ENCODE data around the gene RNF126.

RNF126 gene

DNA sequence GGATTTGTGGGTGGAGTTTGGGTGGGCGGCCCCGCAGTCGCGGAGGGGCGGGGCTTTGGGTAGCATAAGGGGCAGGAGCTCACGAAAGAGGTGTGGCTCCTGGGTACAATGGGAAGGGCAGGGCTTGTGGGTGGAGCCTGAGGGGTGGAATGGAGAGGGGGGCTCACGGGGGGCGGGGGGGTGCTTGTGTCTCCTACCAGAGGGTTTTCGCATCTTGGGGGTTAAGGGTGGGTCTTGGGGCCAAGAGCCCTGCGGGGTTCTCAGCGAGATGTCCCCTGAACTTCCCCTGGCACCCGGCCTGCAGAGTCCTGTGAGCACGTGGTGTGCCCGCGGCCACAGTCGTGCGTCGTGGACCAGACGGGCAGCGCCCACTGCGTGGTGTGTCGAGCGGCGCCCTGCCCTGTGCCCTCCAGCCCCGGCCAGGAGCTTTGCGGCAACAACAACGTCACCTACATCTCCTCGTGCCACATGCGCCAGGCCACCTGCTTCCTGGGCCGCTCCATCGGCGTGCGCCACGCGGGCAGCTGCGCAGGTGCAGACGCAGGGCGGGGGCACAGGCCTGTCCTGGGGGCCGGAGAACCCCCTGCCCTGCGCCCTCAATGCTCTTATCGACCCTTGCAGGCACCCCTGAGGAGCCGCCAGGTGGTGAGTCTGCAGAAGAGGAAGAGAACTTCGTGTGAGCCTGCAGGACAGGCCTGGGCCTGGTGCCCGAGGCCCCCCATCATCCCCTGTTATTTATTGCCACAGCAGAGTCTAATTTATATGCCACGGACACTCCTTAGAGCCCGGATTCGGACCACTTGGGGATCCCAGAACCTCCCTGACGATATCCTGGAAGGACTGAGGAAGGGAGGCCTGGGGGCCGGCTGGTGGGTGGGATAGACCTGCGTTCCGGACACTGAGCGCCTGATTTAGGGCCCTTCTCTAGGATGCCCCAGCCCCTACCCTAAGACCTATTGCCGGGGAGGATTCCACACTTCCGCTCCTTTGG lies 18.3 kb upstream of the RNF126 start:
- no peaks in the 10 kb centered on the region for H3K9me3 ChIP-seq (ENCODE audit: insufficient read depth, low read depth, low read length)
- no peaks in the 10 kb centered on the region for H3K36me3 ChIP-seq (ENCODE audit: insufficient read depth, low read depth, low read length)
- H3K4me3 ChIP-seq (ENCODE audit: low read length) = peak overlapping the region; percentile 91; the same call in 1 of the 2 replicates
- peaks cover 17% of the 10 kb centered on the region for H3K27me3 ChIP-seq (ENCODE audit: insufficient read depth, low read length)
- peak overlapping the region; percentile 82; the same call in 1 of the 2 replicates for H3K9ac ChIP-seq (ENCODE audit: low read depth, low read length)
- H3K4me1 ChIP-seq (ENCODE audit: insufficient read depth, low read length) = no peaks in the 10 kb centered on the region
- no peak overlapping the region for H3K27ac ChIP-seq (ENCODE audit: low read length)

GRCh38 chr19:680287-681028 lies 17.4 kb upstream of the RNF126 start:
- peak overlapping the region; percentile 82; the same call in 1 of the 2 replicates for H3K9ac ChIP-seq (ENCODE audit: low read depth, low read length)
- H3K27ac ChIP-seq (ENCODE audit: low read length) = peak overlapping the region; percentile 93
- H3K27me3 ChIP-seq (ENCODE audit: insufficient read depth, low read length) = peaks cover 23% of the 10 kb centered on the region
- no peaks in the 10 kb centered on the region for H3K4me1 ChIP-seq (ENCODE audit: insufficient read depth, low read length)
- no peaks in the 10 kb centered on the region for H3K36me3 ChIP-seq (ENCODE audit: insufficient read depth, low read depth, low read length)
- no peaks in the 10 kb centered on the region for H3K9me3 ChIP-seq (ENCODE audit: insufficient read depth, low read depth, low read length)
- peak overlapping the region; percentile 91 for H3K4me3 ChIP-seq (ENCODE audit: low read length)

DNA sequence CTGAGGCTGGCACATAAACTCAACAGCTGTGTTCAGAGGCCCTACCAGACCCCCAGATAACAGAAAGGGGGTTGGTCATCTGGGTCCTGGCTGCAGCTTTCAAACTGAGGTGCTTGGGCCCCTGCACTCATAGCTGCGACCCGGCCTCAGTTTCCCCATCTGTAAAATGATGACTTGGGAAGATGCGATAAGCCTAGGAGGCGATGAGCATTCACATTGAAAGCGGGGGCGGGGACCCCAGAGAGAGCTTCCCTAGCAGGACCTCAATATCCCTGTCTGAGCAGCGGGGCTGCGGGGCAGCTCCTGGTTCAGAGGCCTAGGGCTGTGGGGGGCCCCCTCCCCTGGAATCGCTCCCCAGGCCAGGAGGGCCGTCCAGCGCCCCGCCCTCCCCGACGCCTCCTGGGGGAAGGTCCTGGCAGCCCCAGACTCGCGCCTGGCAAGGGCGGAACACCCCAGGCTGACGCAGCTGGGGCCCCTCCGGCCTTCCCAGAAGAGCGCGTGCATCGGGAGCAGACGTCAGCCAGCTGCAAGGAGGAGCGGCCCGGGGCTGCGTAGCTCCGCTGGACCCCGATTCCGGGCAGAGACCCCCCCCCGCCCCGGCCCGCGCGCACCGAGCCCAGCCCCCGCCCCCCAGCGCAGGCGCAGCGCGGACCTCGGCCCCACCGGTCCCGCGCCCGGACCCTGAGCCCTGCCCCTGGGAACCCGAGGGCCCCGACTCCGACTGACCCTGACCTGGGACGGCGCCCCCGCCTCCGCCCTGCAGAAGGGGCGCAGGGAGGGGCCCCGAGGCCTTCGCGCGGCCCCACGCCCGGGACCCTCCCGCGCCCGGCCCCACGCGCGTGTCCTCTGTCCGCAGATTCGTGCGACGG lies 16.6 kb upstream of the RNF126 start:
- H3K4me1 ChIP-seq (ENCODE audit: insufficient read depth, low read length) = no peaks in the 10 kb centered on the region
- no peaks in the 10 kb centered on the region for H3K36me3 ChIP-seq (ENCODE audit: insufficient read depth, low read depth, low read length)
- peak overlapping the region; percentile 67; the same call in 1 of the 2 replicates for H3K4me3 ChIP-seq (ENCODE audit: low read length)
- H3K9ac ChIP-seq (ENCODE audit: low read depth, low read length) = peak overlapping the region; percentile 66; the same call in 1 of the 2 replicates
- no peak overlapping the region for H3K27ac ChIP-seq (ENCODE audit: low read length)
- H3K9me3 ChIP-seq (ENCODE audit: insufficient read depth, low read depth, low read length) = no peaks in the 10 kb centered on the region
- H3K27me3 ChIP-seq (ENCODE audit: insufficient read depth, low read length) = peaks cover 31% of the 10 kb centered on the region

DNA sequence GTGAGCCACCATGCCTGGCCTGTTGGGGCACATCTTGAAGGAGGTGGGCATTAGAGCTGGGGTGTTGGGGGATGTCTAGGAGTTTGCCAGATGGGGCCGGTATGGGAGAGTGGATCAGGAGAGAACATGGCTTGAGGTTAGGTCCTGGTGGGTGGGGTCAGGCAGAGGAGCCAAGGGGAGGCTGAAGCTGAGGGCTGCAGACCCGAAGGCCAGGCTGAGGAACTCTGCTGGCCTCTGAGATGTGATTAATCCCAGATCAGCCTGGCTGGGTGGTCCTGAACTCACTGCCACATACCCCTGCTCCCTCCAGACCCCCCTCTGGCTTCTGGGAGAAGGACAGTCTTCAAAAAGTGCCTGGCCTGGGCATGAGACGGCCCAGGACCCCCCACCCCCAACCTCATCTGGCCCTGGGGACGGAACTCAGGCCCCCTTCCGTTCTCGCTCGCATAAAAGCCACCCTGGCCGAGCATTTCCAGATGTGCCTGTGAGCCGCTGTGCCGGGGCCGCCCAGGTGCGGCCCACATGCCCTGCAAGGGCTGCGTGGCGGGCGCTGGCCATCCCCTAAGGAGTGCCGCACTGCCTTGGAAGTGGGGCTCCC lies 15.9 kb upstream of the RNF126 start:
- Histone ChIP-seq H3K36me3 (ENCODE audit: insufficient read depth, low read depth, low read length) (no peaks in the 10 kb centered on the region), H3K4me3 (ENCODE audit: low read length) (peak overlapping the region; percentile 67; the same call in 1 of the 2 replicates), H3K27me3 (ENCODE audit: insufficient read depth, low read length) (peaks cover 34% of the 10 kb centered on the region), H3K4me1 (ENCODE audit: insufficient read depth, low read length) (no peaks in the 10 kb centered on the region), H3K9me3 (ENCODE audit: insufficient read depth, low read depth, low read length) (no peaks in the 10 kb centered on the region), H3K9ac (ENCODE audit: low read depth, low read length) (no peak overlapping the region), H3K27ac (ENCODE audit: low read length) (no peak overlapping the region)

DNA sequence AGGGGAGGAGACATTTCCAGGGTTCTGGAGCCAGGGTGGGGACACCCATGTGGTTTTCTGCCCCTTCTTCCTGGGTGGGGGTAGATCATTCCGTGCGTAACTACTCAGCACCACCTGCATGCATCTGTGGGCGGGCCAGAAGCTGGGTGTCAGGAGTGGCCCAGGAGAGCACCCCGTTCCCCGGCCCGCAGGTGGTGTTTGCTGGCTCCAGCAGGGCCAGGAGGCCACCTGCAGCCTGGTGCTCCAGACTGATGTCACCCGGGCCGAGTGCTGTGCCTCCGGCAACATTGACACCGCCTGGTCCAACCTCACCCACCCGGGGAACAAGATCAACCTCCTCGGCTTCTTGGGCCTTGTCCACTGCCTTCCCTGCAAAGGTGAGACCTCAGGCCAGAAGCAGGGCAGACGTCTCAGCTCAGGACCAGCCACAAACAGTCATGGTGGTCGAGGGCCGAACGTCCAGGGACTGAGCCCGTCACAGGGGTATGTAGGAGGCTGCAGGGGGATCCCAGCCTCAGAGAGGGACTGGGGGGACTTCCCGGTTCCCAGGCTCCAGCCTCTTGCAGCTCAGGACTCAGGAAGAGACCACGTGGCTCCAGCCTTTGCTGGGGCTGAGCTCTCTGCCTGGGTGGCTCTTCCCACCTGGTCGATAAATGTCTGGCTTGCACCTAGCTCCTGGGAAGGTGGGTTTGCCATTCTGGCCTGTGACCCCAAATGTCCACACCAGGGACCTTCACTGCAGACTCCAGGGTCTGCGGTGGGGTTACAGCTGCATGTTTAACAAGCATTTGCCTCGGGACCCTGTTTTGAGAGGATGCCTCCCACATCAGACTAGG lies 14.8 kb upstream of the RNF126 start:
- Histone ChIP-seq H3K9ac (ENCODE audit: low read depth, low read length) (no peak overlapping the region), H3K4me3 (ENCODE audit: low read length) (no peak overlapping the region), H3K27me3 (ENCODE audit: insufficient read depth, low read length) (peaks cover 34% of the 10 kb centered on the region), H3K4me1 (ENCODE audit: insufficient read depth, low read length) (no peaks in the 10 kb centered on the region), H3K36me3 (ENCODE audit: insufficient read depth, low read depth, low read length) (no peaks in the 10 kb centered on the region), H3K9me3 (ENCODE audit: insufficient read depth, low read depth, low read length) (no peaks in the 10 kb centered on the region), H3K27ac (ENCODE audit: low read length) (no peak overlapping the region)

DNA sequence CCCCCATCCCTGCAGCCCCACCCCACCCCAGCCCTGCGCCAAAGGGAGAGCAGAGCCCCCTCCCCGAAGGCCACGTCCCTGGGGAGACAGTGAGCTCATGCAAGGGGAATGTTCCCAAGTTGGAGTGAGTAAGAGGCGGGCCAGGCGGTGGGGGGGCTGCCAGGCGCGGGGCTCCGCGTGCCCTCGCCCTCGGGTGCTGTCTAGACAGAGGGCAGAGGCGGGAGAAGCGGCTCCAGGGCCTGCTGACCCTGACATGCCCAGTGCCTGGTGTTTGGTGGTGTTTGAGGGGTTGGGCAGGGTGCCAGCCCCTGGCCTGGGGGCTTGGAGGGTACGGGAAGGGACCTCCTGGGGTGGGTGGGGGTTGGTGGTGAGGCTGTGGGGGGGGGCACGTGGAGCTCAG lies 14.2 kb upstream of the RNF126 start:
- H3K9ac ChIP-seq (ENCODE audit: low read depth, low read length) = no peak overlapping the region
- no peak overlapping the region for H3K27ac ChIP-seq (ENCODE audit: low read length)
- peaks cover 34% of the 10 kb centered on the region for H3K27me3 ChIP-seq (ENCODE audit: insufficient read depth, low read length)
- no peaks in the 10 kb centered on the region for H3K9me3 ChIP-seq (ENCODE audit: insufficient read depth, low read depth, low read length)
- no peak overlapping the region for H3K4me3 ChIP-seq (ENCODE audit: low read length)
- H3K4me1 ChIP-seq (ENCODE audit: insufficient read depth, low read length) = no peaks in the 10 kb centered on the region
- H3K36me3 ChIP-seq (ENCODE audit: insufficient read depth, low read depth, low read length) = no peaks in the 10 kb centered on the region

- Histone ChIP-seq H3K36me3 (ENCODE audit: insufficient read depth, low read depth, low read length) (no peaks in the 10 kb centered on the region), H3K9ac (ENCODE audit: low read depth, low read length) (no peak within 1 kb of the TSS), H3K4me1 (ENCODE audit: insufficient read depth, low read length) (no peaks in the 10 kb centered on the region), H3K4me3 (ENCODE audit: low read length) (no peak within 1 kb of the TSS), H3K9me3 (ENCODE audit: insufficient read depth, low read depth, low read length) (no peaks in the 10 kb centered on the region), H3K27me3 (ENCODE audit: insufficient read depth, low read length) (peaks cover 34% of the 10 kb centered on the region), H3K27ac (ENCODE audit: low read length) (no peak within 1 kb of the TSS)
Observed at GRCh38 chr19:676339-677105, 13.5 kb upstream of the RNF126 start, which contains the start of gene FSTL3. Gene FSTL3, plus strand, starts transcription at chr19:676392. Its CDS starts 32 bp downstream, at chr19:676424.

DNA sequence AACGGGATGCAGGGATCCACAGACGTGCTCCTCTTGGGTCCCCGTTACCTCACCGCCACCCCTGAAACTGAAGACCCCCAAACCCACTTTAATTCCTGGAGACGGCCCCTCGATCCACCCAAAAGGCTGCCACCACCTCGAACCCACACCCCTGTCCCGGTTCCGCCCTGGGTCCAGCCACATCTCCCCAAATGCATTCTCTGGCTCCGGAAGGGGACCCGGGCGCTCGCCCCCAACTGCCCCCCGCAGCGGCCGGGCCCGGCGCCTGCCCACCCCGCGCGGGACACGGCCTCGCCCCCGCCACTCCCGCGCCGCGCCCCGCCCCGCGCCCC lies 13.0 kb upstream of the RNF126 start:
- no peaks in the 10 kb centered on the region for H3K4me1 ChIP-seq (ENCODE audit: insufficient read depth, low read length)
- H3K4me3 ChIP-seq (ENCODE audit: low read length) = no peak overlapping the region
- H3K9ac ChIP-seq (ENCODE audit: low read depth, low read length) = no peak overlapping the region
- H3K27ac ChIP-seq (ENCODE audit: low read length) = no peak overlapping the region
- H3K9me3 ChIP-seq (ENCODE audit: insufficient read depth, low read depth, low read length) = no peaks in the 10 kb centered on the region
- no peaks in the 10 kb centered on the region for H3K36me3 ChIP-seq (ENCODE audit: insufficient read depth, low read depth, low read length)
- peaks cover 34% of the 10 kb centered on the region for H3K27me3 ChIP-seq (ENCODE audit: insufficient read depth, low read length)

DNA sequence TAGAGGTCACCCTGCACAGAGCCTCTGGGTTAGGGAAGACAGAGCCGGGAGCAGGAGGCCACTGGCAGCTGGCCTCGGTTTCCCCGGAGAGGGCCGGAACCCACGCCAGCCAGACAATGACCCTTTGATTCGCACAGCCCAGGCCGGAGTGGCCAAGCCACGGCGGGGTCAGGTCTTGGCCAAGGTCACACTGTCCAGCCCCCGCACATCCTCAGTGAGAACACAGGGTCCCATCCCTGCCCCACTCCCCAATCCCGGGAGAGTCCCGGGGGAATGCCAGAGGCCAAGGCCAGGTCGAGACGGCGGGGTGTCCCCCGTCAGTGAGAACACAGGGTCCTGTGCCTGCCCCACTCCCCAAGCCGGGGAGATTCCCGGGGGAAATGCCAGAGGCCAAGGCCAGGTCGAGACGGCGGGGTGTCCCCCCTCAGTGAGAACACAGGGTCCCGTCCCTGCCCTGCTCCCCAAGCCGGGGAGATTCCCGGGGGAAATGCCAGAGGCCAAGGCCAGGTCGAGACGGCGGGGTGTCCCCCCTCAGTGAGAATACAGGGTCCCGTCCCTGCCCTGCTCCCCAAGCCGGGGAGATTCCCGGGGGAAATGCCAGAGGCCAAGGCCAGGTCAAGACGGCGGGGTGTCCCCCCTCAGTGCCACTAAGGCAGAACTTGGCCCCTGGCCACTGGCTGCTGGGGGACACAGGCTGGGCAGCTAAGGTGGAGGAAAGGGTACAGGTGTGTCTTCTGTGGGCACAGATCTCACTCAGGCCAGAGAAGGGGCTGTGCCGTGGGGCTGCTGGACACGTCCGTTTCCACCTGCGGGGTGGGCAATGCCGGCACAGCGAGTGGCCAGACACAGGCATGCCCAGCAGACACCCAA lies 11.5 kb upstream of the RNF126 start:
- Histone ChIP-seq H3K36me3 (ENCODE audit: insufficient read depth, low read depth, low read length) (no peaks in the 10 kb centered on the region), H3K27me3 (ENCODE audit: insufficient read depth, low read length) (peaks cover 34% of the 10 kb centered on the region), H3K4me1 (ENCODE audit: insufficient read depth, low read length) (no peaks in the 10 kb centered on the region), H3K9me3 (ENCODE audit: insufficient read depth, low read depth, low read length) (no peaks in the 10 kb centered on the region), H3K27ac (ENCODE audit: low read length) (no peak overlapping the region), H3K9ac (ENCODE audit: low read depth, low read length) (no peak overlapping the region), H3K4me3 (ENCODE audit: low read length) (no peak overlapping the region)

All from iPS-20b (cell line).